GM12875 (cell line): ENCODE data around the gene RANGRF.

Experiments
- H3K4me3 ChIP-seq: one replicate; pipeline ENCODE4 v1.5.1; 2011; ENCODE audit warnings: low read depth, low read length, control low read depth
- CTCF ChIP-seq: IDR thresholded peaks from 2 replicates; pipeline ENCODE4 v1.5.1; 2011; ENCODE audit warnings: low read depth, mild to moderate bottlenecking, control low read depth, inconsistent platforms, low read length, moderate library complexity, borderline replicate concordance; ENCODE audit not compliant: insufficient read depth

RANGRF gene

GRCh38 chr17:8315764-8316217 lies 27.3 kb downstream of the RANGRF start:
- no peak overlapping the region for H3K4me3 ChIP-seq
- no peak for TF ChIP-seq CTCF

DNA sequence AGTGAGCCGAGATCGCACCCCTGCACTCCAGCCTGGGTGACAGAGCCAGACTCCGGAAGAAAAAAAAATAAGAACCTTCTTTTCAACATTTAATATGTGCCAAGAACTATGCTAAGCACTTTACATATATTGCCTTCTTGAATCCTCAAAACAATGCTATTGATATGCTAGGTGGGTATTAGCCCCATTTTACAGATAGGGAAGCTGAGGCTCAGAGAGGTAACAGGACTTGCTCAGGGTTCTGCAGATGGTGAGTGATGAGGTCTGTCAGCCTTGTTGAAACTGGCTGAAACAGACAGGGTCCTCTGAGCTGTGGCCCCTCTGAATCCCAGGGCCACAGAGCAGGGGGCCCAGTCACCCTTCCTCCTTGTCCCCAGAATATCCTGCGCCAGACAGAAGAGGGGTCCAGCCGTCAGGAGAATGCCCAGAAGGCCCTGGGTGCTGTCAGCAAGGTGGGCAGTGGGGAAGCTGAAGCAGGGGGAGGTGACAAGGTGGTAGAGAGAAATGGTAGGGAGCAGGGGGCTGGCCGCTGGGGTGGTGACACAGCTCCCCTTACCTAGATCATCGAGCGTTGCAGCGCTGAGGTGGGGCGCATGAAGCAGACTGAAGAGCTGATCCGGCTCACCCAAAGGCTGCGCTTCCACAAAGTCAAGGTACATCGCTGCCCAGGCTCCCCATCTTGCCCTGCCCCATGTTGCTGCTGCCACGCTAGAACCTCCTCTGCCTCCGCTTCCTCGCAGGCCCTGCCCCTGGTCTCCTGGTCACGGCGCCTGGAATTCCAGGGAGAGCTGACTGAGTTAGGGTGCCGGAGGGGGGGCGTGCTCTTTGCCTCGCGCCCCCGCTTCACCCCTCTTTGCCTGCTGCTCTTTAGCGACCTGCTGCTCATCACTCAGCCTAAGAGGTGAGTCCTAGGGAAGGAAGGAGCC lies 29.8 kb downstream of the RANGRF start:
- no peak for TF ChIP-seq CTCF
- no peak overlapping the region for H3K4me3 ChIP-seq

GRCh38 chr17:8320262-8320661 lies 31.8 kb downstream of the RANGRF start:
- no peak for TF ChIP-seq CTCF

GRCh38 chr17:8320990-8321389 lies 32.5 kb downstream of the RANGRF start:
- no peak for TF ChIP-seq CTCF
- H3K4me3 ChIP-seq, result no peak overlapping the region

More at GRCh38 chr17:8320262-8320661, 31.8 kb downstream of the RANGRF start:
- H3K4me3 ChIP-seq, result no peak overlapping the region

DNA sequence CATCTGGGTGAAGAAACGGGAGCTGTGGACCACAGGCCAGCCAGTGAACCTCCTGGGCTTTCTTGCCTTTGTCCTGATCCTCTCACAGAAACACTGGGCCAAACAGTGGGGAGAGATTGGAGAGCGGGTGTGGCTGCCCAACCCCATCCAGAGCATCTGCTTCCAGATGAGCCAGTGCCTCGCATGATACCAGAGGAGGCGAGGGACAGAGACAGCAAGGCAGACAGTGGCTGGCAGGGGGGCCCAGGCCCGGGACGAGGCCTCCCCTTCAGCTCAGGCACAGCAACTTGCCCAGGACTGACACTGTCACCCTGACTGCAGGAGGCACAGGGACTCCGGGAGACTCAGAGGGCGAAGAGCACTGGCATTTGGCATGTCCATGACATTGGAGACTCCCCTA lies 33.6 kb downstream of the RANGRF start:
- no peak for TF ChIP-seq CTCF
- no peak overlapping the region for H3K4me3 ChIP-seq

DNA sequence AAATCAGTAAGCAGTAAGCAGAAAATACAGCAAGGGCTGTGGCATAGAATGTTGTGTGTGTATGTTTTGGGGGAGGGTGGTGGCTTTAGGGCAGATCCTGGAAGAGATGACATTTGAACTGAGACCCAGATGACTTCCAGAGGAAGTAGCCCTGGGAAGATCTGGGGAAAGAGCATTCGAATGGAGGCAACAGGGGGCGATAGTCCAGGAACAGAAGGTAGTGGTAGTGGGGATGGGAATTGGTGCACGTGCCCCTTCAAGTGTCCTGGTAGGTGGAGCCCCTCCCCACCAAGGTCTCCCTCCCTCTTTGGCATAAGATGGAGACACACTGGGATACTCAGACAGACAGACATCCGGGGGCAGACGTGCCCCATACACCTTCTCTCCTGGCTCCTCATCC lies 35.7 kb downstream of the RANGRF start:
- TF ChIP-seq CTCF, result no peak
- H3K4me3 ChIP-seq, result no peak overlapping the region

DNA sequence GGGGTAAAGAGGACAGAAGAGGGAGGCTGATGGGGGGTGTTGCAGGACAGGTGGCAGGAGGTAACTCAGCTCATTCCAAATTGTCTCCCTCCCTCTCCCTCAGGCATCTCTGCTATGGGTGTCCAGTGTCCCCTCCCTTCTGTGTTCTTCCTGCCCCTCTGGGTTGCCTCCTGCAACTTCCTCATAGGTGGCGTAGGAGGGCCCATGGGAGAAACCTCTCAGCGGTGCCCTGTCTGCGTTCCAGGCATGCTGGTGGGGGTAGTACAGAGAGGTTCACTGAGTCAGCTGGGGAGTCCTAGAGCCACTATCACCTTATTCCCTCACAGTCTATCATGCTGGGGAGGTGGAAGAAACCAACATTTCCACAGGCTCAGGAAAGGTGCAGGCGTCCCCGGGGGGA lies 36.5 kb downstream of the RANGRF start:
- no peak for TF ChIP-seq CTCF
- no peak overlapping the region for H3K4me3 ChIP-seq
